Forelimb muscle (tissue), 1 donor: ENCODE measurements around the gene ITGB7. TPM values are rescaled to one million over a fixed set of nuclear protein-coding genes. Genes with fewer than 3 reads are reported as not detected.
"Not testable (repeated sequence)": the region's sequence is repeated elsewhere in the genome, so short reads cannot be mapped to it uniquely, and the experiment has no call there.

Source experiments
- DNase-seq: peaks from one replicate; pipeline ENCODE4 v3.0.0-alpha.2; 2013; ENCODE audit warnings: low read depth
- polyA plus RNA-seq: library from polyadenylated mRNA; unstranded; fragments of 120-200 nt; gene quantifications from one replicate; pipeline ENCODE4 v1.2.1, GENCODE V29; 2013; ENCODE audit not compliant: insufficient read length

ITGB7 gene
- polyA plus RNA-seq, 1 donor = 1.2 TPM

DNA sequence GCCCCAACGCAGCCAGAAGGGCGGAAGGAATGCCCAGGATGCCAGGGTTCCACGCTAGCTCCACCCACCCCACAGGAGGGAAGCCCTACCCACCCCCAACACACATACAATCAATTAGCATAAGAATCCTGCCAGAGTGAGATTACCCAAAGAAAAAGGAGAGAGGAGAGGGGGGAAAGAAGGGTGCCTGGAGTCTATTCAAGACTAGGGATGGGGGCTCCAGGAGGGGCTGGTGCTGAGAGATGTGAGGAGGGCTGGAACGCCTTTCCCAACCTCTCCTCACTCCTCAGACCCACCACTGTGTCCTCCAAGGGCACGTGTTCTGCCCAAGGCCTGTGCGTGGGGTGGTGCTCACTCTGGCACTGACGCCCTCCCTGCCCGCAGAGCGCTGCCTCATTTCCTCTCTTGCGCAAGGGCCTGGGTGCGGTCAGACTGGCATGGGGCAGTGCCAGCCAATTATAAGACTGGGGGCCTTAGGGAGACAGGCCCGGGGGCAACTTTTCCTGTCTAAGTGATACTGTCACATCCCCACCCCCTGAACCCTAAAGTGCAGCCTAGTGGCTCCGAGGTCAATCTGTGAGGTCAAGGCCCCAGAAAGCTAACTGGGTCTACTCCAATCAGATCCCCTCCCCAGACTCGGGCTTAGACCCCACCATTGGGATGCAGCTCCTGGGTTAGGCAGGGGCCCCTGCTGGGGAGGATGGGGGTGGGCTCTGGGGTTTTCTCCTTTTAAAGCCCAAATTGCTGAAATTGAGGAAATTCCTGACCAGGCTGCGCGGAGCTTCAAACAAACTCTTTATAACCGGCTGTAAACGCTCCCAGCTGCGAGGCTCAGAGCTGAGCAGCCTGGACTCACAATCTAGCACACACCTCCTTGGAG, 10.2 kb upstream of the ITGB7 start:
- no peak for DNase-seq

DNA sequence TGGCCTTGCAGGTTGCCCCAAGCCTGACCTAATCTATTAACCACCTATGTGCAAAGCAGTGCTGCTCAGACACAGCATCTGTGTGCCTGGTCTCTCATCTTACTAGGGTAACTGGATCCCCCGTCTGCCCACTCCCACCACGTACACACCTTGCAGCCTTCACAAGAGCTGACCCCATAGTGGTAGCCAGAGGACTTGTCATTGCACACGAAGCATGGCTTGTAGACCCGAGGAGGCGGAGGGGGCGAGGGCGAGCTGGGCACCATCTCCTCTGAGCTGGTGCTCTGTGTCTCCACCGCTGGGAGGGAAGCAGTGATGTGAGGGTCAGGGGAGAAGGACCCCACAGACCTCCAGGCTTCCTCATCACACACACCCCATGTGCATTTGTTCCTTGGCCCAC, 8.4 kb upstream of the ITGB7 start:
- no peak for DNase-seq

DNA sequence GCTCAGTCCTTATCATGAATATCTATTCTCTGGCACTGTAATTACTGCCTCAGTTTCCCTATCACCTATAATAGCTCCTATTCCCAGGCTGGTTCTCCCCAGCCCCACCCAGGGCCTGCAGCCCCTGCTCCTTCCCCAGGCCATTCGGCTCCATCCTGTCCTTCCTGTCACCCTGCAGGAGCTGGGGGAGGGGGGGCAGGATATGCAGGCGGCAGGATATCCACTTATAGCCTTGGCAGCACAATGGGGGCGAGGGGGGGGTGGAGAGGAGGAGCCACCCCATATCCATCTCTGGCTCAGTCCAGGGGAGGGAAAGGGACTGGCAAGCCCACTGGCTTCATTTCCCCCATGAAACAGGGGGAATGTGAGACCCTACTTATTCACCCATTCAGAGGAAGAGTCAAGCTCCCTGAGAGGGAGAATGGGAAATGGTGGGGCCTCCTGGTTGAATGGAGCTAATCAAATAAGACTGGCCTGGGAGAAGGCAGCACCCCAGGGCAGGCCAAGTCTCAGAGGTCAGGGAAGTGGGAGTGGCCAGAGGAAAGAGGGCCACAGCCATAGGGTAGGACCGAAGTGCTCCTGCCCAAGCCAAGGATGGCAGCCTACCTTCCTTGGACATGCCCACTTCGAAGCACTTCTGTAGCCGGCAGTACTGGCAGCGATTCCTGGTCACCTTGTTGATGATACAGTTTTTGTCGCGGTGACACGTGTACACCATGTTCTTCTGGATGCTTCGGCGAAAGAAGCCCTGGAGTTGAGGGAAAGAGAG, 7.8 kb upstream of the ITGB7 start:
- DNase-seq = no peak

DNA sequence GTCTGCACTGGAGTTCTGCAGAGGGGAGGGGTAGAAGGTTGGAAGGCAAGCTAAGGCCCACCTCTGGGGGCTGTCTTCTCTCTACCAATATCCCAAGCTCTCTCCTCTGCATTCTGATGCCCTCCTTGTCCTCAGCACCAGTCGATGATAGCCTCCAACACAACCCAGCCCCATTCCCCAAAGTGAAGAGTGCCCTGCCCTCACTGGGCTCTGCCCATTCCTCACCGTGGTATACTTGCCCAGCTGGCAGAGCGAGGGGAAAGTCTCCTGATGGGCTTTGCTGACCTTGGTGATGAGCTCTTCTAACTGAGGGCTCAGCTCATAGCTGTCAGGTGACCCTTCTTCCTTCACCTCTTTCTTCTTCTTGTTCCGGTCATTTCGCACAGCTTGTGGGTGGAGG, 7.2 kb upstream of the ITGB7 start:
- DNase-seq = no peak

DNA sequence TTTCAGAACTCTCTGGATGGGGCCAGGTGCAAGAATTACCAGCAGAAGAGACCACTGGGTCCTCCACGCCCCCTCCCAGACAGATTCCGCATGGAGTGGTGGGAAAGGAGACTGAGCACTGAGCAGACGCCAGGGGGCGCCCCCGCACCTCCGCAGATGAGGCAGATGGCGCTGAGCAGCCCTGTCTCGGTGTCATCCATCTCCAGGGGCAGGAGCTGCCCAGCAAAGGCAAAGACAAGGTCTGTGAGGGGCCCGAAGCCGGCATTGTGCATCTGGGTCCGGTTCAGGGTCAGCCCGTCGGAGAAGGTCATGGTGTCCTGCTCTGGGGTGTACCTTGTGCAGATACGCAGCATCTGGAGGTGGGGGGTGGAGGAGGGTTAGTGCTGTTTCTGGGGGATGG, 6.3 kb upstream of the ITGB7 start:
- DNase-seq = no peak

DNA sequence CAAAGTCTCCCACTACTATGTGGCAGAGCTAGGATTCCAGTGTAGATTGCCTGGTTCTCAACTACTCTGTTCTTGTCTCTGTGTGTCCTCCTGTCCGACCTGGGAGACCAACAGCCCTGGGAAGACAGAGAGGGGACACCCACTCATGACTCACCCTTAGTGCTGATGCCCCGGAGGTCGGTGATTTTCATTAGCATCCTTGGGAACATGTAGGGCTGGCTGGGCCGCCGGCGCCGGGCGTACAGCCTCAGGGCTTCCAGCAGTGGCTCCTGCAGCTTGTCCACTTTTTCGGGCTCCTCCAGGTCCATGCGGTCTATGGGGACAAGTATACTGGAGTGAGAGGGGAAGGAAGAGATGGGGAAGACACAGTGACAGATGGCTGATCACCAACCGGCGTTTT, 5.9 kb upstream of the ITGB7 start:
- no peak for DNase-seq

DNA sequence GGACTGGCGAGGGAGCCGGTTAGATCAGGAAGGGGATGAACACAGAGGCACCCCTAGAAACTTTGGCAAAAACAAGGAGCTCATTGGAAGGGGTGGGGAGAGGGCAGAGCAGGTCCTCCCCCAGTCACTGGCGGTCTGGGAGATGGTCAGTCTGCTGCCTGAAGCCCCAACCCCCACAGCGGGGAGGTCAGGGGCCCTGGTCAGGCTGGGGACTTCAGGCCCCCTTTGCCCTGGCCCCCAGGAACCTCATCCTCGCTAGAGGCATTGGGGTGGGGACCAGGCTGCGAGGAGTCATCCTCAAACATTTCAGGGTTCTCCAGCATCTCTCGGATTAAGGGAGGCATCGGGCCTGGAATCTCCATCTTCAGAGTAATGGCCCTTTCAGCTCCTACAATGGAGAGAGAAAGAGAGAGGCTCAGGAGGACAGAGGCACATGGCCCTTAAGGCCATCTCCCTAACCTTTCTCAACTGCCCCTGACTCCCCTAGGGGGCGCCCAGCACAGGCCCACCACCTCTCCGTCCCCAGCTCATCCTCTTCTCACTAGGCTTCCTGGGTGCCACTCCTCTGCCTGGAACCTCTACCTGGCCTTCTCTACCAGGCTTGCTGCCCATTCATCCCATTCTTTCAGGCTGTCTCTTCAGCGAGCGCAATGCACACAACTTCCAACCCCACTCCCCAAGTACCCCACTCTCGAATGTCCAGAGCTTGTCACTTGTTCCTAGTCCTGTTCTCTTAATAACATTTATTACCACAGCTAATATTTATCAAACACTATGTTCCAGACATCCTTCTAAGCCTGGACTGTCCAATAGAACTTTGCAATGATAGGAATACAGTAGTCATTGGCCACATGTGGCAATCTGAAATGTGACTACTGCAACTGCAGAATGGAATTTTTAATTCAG, 4.7 kb upstream of the ITGB7 start:
- no peak for DNase-seq

DNA sequence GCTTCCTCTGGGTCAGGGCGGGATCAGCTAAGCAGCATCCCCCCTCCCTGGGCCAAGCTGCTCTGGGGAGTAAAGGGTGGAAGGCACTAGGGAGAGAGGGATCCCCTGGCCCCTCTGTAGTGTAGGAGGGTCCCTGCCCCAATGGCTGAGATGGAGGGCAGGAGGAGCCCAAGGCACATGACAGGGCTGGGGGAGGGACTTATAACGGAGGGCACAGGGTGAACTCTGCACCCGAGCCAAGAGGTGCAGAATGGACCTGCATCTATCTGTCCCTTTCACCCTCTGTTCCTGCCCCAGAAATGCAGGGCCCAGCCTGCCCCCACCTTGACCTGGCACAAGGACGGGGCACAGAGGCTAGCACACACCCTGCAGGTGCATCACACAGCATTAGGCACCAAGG, 3.8 kb upstream of the ITGB7 start:
- no peak for DNase-seq

DNA sequence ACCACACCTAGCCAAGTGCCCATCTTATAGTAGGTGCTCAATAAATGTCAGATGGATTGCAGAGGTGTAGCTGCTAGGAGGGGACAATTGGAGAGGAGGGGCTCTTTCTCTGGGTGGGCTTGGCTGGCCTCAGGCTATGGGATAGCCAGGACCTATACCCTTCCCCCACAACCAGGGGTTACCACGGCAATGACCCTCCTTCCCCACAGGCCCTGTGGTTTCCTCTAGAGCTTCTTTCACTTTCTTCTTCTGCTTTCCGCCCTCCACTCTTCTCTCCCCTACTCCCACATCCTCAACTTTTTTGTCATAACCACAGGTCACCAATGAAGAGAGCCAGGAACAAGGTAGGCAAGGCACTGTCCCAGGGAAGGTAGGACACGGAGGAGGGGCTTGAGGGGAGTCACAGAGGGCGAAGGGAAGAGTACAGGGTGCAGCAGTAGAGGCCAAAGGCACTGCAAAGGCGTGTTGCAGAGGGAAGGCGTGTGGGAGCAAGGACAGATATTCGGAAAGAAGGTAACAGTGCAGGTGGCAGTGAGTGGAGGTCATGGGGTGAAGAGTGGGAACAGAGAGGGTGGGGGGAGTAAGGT, 1.9 kb upstream of the ITGB7 start:
- DNase-seq = no peak

DNA sequence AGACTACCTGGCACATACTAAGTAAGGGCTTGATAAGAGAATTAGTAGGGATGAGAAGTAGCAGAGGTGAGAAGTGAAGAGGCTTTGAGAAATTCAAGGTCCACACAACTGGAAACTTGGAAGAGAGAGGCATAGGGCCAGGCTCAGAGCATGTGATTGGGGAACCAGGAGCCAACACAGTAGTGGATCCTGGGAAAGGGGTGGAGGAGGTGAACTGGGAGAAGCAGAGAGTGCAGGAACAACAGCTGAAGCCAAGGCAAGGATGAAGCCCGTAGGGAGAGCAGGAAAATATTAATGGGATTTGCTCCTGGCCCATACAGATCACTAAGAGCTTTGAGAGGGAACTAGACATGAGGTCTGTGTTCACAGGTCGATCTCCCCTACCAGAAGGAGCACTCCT, 1.4 kb upstream of the ITGB7 start:
- no peak for DNase-seq

DNA sequence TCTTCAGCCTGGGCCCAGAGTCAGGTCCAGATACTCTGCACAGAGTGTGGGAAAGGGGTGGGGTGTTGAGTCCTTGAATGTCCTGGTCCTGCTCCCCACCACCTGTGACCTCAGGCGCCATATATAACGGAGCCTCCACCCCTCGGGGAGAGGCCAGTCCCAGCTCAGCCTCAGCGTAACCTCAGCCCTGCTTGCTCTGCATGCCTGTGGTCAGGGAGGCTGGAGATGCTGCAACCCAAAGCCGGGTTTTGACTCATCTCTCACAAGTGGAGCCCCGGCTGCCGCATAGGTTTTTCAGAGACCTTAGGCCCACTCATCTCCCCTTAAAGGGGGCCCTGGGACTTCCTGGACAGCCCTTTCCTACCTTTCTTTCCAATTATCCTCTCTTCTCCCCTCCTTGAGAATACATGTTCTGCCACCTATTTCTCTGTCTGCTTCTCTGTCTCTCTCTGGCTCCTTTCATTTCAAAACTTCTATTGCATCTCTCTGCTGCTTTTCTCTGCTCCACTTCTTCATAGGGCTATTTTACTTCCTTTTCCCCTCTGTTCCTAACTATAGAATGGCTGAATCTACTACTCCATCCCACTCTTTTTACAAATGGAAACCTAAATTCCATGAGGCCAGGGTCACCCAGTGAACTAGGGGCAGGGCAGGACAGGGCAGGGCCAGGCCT, 1.2 kb downstream of the ITGB7 start:
- DNase-seq = no peak

DNA sequence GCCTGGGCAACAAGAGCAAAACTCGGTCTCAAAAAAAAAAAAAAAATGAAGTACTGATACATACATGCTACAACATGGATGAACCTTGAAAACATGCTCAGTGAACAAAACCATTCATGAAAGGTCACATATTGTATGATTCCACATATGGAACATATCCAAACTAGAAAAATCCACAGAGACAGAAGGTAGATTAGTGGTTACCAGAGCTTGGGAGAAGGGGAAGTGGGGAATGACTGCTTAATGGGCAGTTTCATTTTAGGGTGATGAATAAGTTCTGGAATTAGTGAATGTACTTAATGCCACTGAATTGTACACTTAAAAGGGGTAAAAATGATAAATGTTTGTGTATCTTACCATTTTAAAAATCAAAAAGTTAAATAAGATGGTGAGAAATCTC, 2.7 kb downstream of the ITGB7 start:
- DNase-seq = no peak

DNA sequence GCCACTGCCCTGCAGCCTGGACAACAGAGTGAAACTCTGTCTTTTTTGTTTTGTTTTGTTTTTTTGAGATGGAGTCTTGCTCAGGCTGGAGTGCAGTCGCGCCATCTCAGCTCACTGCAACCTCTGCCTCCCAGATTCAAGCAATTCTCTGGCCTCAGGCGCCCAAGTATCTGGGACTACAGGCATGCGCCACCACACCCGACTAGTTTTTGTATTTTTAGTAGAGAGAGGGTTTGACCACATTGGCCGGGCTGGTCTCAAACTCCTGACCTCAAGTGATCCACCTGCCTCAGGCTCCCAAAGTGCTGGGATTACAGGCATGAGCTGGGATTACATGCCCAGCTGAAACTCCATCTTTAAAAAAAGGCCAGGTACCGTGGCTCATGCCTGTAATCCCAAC, 4.7 kb downstream of the ITGB7 start:
- DNase-seq = not testable (repeated sequence)

DNA sequence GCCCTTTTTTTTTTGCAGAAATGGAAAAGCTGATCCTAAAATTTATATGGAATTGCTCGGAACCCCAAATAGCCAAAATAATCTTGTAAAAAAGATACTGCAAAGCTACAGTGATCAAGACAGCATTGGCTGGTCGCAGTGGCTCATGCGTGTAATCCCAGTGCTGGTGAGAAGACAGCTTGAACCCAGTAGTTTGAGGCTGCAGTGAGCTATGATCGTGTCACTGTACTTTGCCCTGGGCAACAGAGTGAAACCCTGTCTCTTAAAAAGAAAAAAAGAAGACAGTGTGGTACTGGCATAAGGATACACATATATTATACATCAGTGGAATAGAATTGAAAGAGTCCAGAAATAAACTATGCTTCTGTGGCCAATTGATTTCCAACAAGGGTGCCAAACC, 5.4 kb downstream of the ITGB7 start:
- no peak for DNase-seq

DNA sequence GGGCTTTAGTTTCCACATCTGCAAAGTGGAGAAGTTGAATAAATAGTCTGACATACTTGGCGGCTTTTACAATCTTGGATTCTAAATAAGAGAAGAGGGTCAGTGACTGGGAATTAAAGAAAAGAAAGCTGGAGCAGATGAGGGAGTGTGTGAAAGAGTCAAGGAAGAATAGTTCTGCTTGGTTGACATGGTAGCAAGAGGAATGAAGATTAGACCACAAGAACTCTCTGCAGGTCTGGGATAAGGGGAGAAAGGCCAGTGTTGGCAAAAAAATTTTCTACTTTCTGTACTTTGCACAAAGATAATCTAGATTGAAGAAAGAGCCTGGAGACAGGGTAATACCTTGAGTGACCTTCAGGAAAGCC, 5.9 kb downstream of the ITGB7 start:
- DNase-seq = no peak

DNA sequence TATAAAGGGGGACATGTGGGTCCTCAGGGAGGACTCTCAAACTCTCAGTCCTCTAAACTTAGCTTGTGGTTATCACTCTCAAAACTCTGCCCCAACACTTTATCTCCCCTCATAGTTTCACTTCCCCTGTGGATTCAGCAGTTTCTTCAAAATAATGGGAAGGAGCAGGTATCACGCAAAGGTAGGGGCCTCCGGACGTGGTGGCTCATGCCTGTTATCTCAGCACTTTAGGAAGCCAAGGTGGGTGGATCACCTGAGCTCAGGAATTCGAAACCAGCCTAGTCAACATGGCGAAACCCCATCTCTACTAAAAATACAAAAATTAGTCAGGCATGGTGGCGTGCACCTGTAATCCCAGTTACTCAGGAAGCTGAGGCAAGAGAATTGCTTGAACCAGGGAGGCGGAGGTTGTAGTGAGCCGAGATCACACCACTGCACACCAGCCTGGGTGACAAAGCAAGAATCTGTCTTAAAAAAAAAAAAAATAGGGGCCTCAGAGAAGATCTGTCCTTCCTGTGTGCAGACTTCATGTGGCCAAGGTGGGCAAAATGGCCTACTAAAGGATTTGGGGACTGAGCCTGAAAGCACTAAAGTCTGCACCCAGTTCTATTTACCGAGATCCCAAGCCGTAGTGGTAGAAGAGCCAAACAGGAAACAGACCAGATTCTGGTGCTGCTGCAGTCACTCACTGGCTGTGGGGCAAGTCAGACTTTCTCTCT, 6.4 kb downstream of the ITGB7 start:
- DNase-seq = no peak

DNA sequence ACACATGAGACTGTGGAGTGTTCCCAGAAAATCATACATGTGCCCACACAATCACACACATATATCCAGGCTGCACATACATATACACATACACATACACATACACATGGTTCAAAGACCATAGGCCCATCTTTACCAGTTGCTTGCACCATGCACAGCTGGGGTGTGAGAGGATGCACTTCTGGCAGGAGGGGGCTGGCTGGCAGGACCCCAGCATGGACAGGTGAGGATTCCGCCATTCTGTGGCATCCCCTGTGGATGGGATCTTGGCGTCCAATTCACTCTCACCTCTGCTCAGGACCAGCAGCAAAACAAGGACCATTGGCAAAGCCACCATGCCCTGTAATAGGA, 7.0 kb downstream of the ITGB7 start:
- no peak for DNase-seq

DNA sequence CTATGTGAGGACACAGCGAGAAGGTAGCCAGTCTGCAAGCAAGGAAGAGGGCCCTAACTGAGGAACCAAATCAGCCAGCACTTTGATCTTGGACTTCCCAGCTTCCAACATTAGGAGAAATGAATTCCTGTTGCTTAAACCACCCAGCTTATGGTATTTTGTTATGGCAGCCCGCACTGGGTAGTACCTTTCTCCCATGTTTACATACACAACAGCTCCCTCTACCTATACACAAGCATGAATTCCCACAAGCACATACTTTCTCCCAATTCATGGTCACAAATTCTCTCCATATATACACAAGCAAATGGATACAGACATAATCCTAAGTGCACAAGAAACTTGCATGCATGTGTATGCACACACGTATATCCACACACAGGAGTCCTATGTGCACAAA, 7.4 kb downstream of the ITGB7 start:
- DNase-seq = no peak

DNA sequence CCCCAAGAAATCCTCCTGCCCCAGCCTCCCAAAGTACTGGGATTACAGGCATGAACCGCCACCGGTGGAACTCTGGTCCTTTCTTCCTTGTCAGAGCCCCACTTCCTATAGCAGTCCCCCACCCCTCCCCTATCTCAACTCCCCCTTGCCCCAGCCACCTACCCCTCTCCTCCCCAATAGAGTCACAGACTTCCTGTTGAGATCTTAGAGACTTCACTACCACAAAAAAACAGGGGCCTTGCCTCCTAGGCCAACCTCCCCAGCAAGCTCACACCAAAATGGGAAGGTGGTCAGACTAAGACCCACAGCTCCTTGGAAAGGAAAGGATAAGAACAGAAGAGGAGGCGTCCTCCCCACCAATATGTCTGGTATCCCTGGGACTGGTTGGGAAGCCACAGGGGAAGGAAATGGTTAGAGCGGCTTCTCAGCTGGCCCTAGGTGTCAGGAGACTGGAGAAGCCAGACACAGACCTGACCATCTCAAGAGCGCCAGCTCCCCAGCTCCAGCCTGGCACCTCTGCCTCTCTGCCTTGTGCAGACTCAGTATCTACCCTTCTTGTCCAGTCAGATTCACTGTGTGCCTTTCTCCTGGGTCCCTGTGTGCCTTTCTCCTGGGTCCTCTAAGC, 8.5 kb downstream of the ITGB7 start:
- DNase-seq = no peak

DNA sequence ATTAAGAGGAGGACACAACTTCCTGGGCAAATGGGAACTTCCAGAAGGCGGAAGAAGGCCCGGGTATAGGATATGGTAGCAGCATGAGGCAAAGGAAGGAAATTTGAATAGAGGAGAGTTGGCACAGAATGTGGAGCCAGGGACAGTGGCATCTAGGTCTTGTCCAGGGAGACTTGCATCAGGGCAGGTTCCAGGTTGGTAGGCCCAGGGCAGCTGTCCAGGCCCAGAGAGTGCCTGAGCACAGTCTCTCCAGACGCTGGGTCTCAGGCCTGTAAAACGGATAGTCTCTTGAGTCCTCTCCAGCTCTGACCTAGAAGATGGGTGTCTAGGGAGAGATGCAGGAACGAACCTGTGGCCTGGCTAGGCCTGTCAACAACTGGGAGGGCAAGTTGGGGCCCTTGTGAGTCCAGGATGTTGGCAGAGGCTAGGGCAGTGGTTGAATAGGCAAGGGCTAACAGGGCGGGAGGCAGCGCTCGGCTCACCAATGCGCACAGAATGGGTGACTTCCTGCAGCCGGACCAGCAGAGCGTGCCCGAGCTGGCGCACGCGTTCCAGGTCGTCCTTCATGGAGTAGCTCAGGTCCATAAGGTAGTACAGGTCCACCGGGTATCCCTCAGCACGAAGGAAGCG, 9.9 kb downstream of the ITGB7 start:
- DNase-seq = no peak
